GM10266 (cell line): ENCODE measurements around the gene HDAC9.

ENCODE experiments used
- DNase-seq: peaks from one replicate; pipeline ENCODE4 v3.0.0; 2012; ENCODE audit errors: extremely low spot score
- TF ChIP-seq, protein P1 (sequence below): IDR thresholded peaks from 2 replicates; pipeline ENCODE4 v1.5.1; 2012; ENCODE audit warnings: mild to moderate bottlenecking, low read depth; ENCODE audit not compliant: control insufficient read depth, insufficient read depth; ENCODE audit errors: missing control alignments

Gene HDAC9

DNA sequence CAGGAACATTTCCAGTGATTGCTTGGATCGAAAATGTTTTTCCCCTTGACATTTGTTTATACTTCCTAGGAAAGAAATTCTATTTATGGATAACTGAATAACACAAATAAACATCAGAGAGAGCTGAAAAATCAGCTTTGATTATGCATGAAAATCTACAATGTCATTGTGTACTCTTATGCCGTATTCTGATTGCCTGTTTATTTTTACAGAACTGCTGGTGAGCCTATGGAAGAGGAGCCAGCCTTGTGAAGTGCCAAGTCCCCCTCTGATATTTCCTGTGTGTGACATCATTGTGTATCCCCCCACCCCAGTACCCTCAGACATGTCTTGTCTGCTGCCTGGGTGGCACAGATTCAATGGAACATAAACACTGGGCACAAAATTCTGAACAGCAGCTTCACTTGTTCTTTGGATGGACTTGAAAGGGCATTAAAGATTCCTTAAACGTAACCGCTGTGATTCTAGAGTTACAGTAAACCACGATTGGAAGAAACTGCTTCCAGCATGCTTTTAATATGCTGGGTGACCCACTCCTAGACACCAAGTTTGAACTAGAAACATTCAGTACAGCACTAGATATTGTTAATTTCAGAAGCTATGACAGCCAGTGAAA lies 500.4 kb downstream of the HDAC9 start:
- DNase-seq, result no peak
- TF ChIP-seq, protein P1, sequence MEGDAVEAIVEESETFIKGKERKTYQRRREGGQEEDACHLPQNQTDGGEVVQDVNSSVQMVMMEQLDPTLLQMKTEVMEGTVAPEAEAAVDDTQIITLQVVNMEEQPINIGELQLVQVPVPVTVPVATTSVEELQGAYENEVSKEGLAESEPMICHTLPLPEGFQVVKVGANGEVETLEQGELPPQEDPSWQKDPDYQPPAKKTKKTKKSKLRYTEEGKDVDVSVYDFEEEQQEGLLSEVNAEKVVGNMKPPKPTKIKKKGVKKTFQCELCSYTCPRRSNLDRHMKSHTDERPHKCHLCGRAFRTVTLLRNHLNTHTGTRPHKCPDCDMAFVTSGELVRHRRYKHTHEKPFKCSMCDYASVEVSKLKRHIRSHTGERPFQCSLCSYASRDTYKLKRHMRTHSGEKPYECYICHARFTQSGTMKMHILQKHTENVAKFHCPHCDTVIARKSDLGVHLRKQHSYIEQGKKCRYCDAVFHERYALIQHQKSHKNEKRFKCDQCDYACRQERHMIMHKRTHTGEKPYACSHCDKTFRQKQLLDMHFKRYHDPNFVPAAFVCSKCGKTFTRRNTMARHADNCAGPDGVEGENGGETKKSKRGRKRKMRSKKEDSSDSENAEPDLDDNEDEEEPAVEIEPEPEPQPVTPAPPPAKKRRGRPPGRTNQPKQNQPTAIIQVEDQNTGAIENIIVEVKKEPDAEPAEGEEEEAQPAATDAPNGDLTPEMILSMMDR, result no peak

DNA sequence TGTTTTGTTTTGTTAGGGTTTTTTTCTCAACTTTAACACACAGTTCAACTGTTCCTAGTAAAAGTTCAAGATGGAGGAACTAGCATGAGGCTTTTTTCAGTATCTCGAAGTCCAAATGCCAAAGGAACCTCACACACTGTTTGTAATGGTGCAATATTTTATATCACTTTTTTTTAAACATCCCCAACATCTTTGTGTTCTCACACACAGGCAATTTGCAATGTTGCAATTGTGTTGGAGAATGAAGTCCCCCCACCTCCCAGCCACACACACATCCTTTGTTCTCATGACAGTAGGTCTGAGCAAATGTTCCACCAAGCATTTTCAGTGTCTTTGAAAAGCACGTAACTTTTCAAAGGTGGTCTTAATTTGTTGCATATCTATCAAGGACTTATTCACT lies 501.0 kb downstream of the HDAC9 start:
- DNase-seq, result no peak

DNA sequence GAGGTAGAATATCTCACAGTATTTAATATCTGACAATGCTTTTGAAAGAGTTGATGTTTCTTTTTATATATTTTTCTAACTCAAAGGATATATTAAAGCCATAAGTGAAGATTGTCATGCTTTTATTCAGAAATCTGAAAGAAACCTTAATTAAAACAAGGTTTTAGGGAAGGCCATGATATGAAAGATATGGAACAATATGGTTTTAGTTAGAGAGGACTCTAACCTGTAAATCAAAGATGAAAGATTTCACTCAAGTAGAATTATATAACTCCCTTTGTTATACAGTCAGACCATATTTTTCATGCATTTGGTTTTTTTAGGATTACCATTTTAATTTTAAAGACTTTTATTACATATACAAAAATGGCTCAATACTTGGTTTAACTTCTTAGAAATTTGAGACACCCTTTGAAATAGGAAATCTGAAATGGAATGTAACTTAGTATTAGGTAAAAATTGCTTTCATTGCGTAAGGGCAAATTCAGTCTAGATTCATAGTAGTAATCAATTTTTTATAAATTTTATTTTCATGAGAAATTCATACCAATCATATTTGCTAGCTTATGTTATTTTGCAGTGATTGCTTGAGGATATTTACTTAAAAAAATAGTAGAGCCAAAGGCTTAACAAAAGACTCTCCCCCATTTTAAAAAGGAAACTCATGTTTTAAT lies 502.1 kb downstream of the HDAC9 start:
- TF ChIP-seq, protein P1, result no peak
- DNase-seq, result no peak

More for the DNA sequence above, 501.0 kb downstream of the HDAC9 start:
- TF ChIP-seq, protein P1, result no peak

DNA sequence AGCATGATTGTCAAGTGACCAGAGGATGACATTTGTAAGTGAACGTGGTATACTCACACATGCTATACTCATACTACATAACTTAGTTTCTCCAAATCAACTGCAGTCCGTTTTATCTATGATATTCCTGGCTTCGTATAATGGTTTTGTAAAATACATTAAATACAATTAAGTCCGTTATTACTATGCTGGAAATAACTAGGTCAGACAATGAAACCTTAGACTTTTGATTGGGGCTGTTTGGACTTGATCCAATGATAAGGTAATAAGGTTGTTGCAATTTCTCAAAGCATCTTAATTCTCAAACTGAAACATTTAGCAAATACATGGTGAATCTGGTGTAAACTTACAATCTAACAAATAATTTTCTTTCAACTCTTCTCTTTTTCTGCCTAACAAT lies 504.9 kb downstream of the HDAC9 start:
- TF ChIP-seq, protein P1, result no peak
- no peak for DNase-seq

DNA sequence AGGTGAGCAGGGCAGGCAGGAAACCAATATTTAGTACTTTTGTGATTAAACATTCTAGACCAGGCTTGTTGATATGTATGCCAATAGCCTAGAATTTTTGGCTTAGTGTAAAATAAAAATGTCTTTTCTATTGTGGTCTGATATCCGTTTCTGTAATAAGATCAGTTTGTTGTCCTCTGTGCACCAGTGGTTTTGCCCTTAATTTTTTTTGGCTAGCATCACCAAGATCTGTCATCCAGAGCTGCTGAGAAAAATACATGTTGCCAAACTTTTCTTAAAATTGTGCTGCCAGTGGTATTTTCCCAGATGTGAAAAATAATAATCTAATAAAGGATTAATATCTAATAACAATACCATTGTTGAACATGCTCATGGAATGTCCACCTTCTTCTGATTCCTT lies 506.3 kb downstream of the HDAC9 start:
- DNase-seq, result no peak
- TF ChIP-seq, protein P1, result no peak

DNA sequence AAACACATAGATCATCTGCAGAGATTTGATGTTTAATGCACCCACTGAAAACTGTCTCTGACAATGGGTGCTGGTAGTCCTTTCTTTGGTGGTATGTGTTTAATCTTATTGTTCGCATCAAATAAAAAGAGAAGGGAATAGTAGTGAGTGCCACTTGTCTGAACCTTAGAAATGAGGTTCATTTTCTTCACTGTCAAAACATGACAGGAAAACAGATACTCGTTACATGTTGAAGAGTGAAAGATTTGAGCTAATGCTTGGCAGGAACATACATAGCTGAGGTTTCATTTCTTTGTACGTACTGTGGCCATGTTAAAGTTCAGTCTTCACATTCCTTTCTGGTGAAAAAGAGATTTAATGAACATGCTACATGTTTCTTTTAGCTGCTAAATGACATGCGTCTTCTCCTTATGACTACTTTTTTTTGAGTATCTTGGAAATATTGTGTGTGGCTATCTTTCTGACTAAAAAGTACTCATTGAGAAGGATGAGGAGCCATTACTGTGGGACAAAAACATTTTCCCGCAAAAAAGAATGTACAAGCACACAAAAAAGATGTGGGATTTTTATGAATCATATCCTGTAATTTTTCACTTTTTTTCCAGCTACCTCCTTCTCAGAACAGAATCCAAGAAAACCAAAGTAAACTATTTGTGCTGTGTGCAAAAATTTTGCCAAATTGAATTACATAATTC lies 513.8 kb downstream of the HDAC9 start:
- TF ChIP-seq, protein P1, result no peak
- DNase-seq, result no peak

DNA sequence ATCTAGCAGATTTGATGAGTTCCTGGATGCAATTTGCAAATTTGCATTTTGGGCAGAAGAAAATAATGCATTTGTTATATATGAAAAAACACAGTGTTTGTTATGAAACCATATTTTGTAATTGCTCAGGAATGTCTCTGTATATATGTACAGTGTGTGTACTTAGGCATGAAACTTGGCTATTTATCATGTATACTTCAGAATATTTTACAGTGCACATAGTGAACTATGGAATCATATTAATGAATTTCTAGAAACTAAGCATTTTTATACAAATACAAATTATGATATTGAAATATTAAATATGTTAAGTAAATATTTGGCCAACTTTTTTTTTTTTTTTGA lies 514.4 kb downstream of the HDAC9 start:
- TF ChIP-seq, protein P1, result no peak
- no peak for DNase-seq
